Skeletal muscle tissue (tissue), 4 donors: ENCODE data around the gene ICE1. TPM values are rescaled to one million over a fixed set of nuclear protein-coding genes. Genes with fewer than 3 reads are reported as not detected.

ENCODE experiments used
- H3K27ac ChIP-seq: one replicate; pipeline ENCODE4 v1.7.0; 2013; ENCODE audit warnings: mild to moderate bottlenecking, low read depth, low read length, inconsistent platforms
- H3K27me3 ChIP-seq, 3 donors: one replicate each; pipeline ENCODE4 v1.7.0; 2013; ENCODE audit warnings: low read length in 3 of 3; ENCODE audit not compliant: control insufficient read depth in 3 of 3, insufficient read depth in 3 of 3
- H3K36me3 ChIP-seq, 3 donors: one replicate each; pipeline ENCODE4 v1.7.0; 2013; ENCODE audit warnings: low read length in 3 of 3; ENCODE audit not compliant: control insufficient read depth in 3 of 3, insufficient read depth in 3 of 3
- H3K4me1 ChIP-seq, 3 donors: one replicate each; pipeline ENCODE4 v1.7.0; 2013; ENCODE audit warnings: low read length in 3 of 3, mild to moderate bottlenecking in 3 of 3; ENCODE audit not compliant: control insufficient read depth in 3 of 3, insufficient read depth in 3 of 3
- H3K4me3 ChIP-seq, 3 donors: one replicate each; pipeline ENCODE4 v1.7.0; 2013; ENCODE audit warnings: low read length in 3 of 3
- H3K9ac ChIP-seq, 3 donors: one replicate each; pipeline ENCODE4 v1.7.0; 2013; ENCODE audit warnings: low read length in 3 of 3, mild to moderate bottlenecking in 3 of 3, moderate library complexity in 2 of 3, low read depth in 1 of 3
- H3K9me3 ChIP-seq, 3 donors: one replicate each; pipeline ENCODE4 v1.7.0; 2013; ENCODE audit warnings: low read length in 3 of 3; ENCODE audit not compliant: control insufficient read depth in 3 of 3
- total RNA-seq: library from RNA; depleted of rRNA; stranded (reverse); fragments of >200 nt; gene quantifications from one replicate; pipeline ENCODE4 v1.2.3, GENCODE V29; 2014
- donor health status: Osteomylitis.

Gene ICE1
- total RNA-seq, 1 donor from 2014 or later = 23.0 TPM

- H3K36me3 ChIP-seq = no peaks in the 10 kb centered on the region
- H3K27me3 ChIP-seq = peaks cover 0 to 2% (median 0%) of the 10 kb centered on the region in 3 donors
- H3K27ac ChIP-seq = no peak overlapping the region
- H3K4me1 ChIP-seq = no peaks in the 10 kb centered on the region
- H3K4me3 ChIP-seq = no peak overlapping the region
- H3K9ac ChIP-seq = no peak overlapping the region
- no peaks in the 10 kb centered on the region for H3K9me3 ChIP-seq
Observed at GRCh38 chr5:5539590-5539989, 117.1 kb downstream of the ICE1 start.
